H1 (cell line): ENCODE data around the gene GRXCR2. TPM values are rescaled to one million over a fixed set of nuclear protein-coding genes. Genes with fewer than 3 reads are reported as not detected.

Experiments
- E2F6 ChIP-seq: IDR thresholded peaks from 2 replicates; pipeline ENCODE4 v1.6.1; 2012; ENCODE audit warnings: inconsistent platforms
- KDM4A ChIP-seq: IDR thresholded peaks from one replicate; pipeline ENCODE4 v1.7.1; 2012; ENCODE audit warnings: low read depth, mild to moderate bottlenecking, moderate library complexity, low read length, inconsistent platforms; ENCODE audit not compliant: severe bottlenecking
- KDM5A ChIP-seq: fragments of 200-600 bp; IDR thresholded peaks from 2 replicates; pipeline ENCODE4 v1.7.1; 2012; ENCODE audit warnings: mild to moderate bottlenecking, low read length, inconsistent platforms, mixed read lengths
- MAFK ChIP-seq: IDR thresholded peaks from 2 replicates; pipeline ENCODE4 v1.6.1; 2012; ENCODE audit warnings: low read depth, mild to moderate bottlenecking, improper control_type of control experiment, low read length
- NANOG ChIP-seq: IDR thresholded peaks from 2 replicates; pipeline ENCODE4 v1.6.1; 2011; ENCODE audit warnings: low read length, low read depth, mild to moderate bottlenecking, inconsistent platforms; ENCODE audit not compliant: insufficient read depth, poor library complexity, severe bottlenecking
- SIRT6 ChIP-seq: IDR thresholded peaks from one replicate; pipeline ENCODE4 v1.7.1; 2012; ENCODE audit warnings: low read length, inconsistent platforms
- SIX5 ChIP-seq: IDR thresholded peaks from 2 replicates; pipeline ENCODE4 v1.6.1; 2011; ENCODE audit warnings: mild to moderate bottlenecking, low read depth, low read length
- SP2 ChIP-seq: IDR thresholded peaks from 2 replicates; pipeline ENCODE4 v1.6.1; 2012; ENCODE audit warnings: mild to moderate bottlenecking, low read length, inconsistent platforms
- TAF7 ChIP-seq: optimal IDR thresholded peaks from 2 replicates; pipeline ENCODE3; 2011; ENCODE audit warnings: low read depth, mild to moderate bottlenecking, inconsistent platforms, low read length, moderate library complexity, borderline replicate concordance
- polyA plus RNA-seq, 7 experiments: library from polyadenylated mRNA; depleted of rRNA in 3 of 7; stranded (reverse) in 5 of 7; unstranded in 2 of 7; fragments of >200 nt in 5 of 7; fragments of 200-250 nt in 2 of 7; gene quantifications; 1 replicate in 5 of 7; 2 replicates in 1 of 7; 4 replicates in 1 of 7; pipeline versions ENCODE4 v1.2.1 to v1.2.3, GENCODE V29; 2011 to 2013; ENCODE audit warnings: missing spikeins in 2 of 7, mixed read lengths in 2 of 7
- total RNA-seq: library from RNA; stranded (reverse); fragmentation: NEBNext Ultra II Directional; extraction: Animal tissue kit (Norgen Biotek cat#: 25700); gene quantifications from 2 replicates; pipeline ENCODE4 v1.2.1, GENCODE V29; 2021
- TF ChIP-seq, protein P1 (sequence below): IDR thresholded peaks from 2 replicates; pipeline ENCODE4 v1.6.1; 2012; ENCODE audit warnings: low read length, inconsistent platforms

Gene GRXCR2
- total and polyA plus RNA-seq, 2 of the 8 experiments (the other 6 are each of a cell fraction or from before 2014, with no cell fraction given), result not detected

GRCh38 chr5:145859453-145859852 is 13.4 kb downstream of the GRXCR2 start (continued):
- TF ChIP-seq, protein P1, sequence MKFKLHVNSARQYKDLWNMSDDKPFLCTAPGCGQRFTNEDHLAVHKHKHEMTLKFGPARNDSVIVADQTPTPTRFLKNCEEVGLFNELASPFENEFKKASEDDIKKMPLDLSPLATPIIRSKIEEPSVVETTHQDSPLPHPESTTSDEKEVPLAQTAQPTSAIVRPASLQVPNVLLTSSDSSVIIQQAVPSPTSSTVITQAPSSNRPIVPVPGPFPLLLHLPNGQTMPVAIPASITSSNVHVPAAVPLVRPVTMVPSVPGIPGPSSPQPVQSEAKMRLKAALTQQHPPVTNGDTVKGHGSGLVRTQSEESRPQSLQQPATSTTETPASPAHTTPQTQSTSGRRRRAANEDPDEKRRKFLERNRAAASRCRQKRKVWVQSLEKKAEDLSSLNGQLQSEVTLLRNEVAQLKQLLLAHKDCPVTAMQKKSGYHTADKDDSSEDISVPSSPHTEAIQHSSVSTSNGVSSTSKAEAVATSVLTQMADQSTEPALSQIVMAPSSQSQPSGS, result no peak
- TF ChIP-seq TAF7 (no peak), KDM4A (no peak), SP2 (no peak), KDM5A (no peak), SIRT6 (no peak), NANOG (no peak), SIX5 (no peak), E2F6 (no peak), MAFK (no peak)
